PC-3 (cell line): ENCODE results near the gene USP34.

Source experiments
- EZH2 ChIP-seq: fragments of 300-600 bp; sonication (generic); IDR thresholded peaks from one replicate; pipeline ENCODE4 v1.6.1; 2017; ENCODE audit warnings: antibody characterized with exemption, mild to moderate bottlenecking, low read length; ENCODE audit not compliant: unreplicated experiment
- TF ChIP-seq, protein P1 (sequence below): fragments of 300-600 bp; sonication (generic); conservative IDR thresholded peaks from 2 replicates; pipeline ENCODE4 v1.5.1; 2017; ENCODE audit warnings: antibody characterized with exemption, low read depth, mild to moderate bottlenecking, low read length

DNA sequence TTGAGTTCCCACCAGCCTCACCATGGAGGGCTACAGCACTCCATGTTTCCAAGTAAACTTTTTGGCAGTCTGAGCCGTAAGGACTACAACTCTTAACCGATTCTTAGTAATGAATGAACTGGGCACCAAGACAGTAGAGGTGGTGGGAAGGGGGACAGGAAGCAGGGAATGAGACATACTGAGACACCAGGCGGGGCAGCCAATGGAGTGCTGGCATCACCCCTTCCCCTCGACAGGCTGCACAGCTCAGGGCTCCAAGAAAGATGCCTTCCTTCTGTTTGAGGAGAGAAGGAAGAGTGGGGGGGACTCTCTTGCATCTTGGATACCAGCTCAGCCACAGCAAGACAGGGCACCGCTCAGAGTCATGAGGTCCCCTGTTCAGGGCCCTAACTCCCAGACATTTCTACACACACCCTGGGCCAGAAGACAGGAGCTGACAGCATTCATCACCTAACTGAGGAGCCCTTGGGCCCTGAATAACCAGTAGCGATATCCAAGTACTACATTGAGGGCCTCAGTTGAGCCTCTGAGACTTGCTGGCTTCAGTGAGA is 45.2 kb downstream of the USP34 start:
- TF ChIP-seq, protein P1, sequence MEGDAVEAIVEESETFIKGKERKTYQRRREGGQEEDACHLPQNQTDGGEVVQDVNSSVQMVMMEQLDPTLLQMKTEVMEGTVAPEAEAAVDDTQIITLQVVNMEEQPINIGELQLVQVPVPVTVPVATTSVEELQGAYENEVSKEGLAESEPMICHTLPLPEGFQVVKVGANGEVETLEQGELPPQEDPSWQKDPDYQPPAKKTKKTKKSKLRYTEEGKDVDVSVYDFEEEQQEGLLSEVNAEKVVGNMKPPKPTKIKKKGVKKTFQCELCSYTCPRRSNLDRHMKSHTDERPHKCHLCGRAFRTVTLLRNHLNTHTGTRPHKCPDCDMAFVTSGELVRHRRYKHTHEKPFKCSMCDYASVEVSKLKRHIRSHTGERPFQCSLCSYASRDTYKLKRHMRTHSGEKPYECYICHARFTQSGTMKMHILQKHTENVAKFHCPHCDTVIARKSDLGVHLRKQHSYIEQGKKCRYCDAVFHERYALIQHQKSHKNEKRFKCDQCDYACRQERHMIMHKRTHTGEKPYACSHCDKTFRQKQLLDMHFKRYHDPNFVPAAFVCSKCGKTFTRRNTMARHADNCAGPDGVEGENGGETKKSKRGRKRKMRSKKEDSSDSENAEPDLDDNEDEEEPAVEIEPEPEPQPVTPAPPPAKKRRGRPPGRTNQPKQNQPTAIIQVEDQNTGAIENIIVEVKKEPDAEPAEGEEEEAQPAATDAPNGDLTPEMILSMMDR, result no peak
- TF ChIP-seq EZH2, result no peak
